HepG2 (cell line): ENCODE results near the gene CFI. TPM values are rescaled to one million over a fixed set of nuclear protein-coding genes. Genes with fewer than 3 reads are reported as not detected.

Experiments used
- ATAC-seq: fragments of 200-7000 bp; cut with Tn5 transposase; 3 replicates; pipeline ENCODE4 v1.9.1; 2020; ENCODE audit warnings: mild to moderate bottlenecking, moderate library complexity
- BruUV-seq: library from RNA; stranded (reverse); fragments of 400-500 nt; replicated peaks from 2 replicates; lab custom pipeline; 2021; lab: Mats Ljungman, UMichigan
- CTCF ChIA-PET: fragments of 300-600 bp; formaldehyde crosslinking; extraction: SDS; loops from one replicate; lab custom pipeline; 2021; ENCODE audit warnings: low total read pairs, inconsistent platforms, low intra/inter-chr PET ratio; lab: Yijun Ruan, JAX
- POLR2A ChIA-PET: fragments of 350-600 bp; sonication (Branson Sonifier 250); formaldehyde crosslinking; loops from one replicate; lab custom pipeline; 2020; ENCODE audit warnings: antibody characterized with exemption, inconsistent platforms; lab: Yijun Ruan, JAX
- DNase-seq: peaks from one replicate; pipeline ENCODE4 v3.0.0-alpha.2; 2015; ENCODE audit warnings: low spot score
- FAIRE-seq: peaks from 3 replicates; lab custom pipeline; 2011; peaks lifted over from hg19 to GRCh38; lab: Jason Lieb, UNC
- H2AFZ ChIP-seq: one replicate; pipeline ENCODE4 v1.6.1; 2011; ENCODE audit warnings: low read length, inconsistent platforms
- H3K27ac ChIP-seq: fragments of 300-600 bp; 3 replicates; pipeline ENCODE4 v1.8.0; 2011; ENCODE audit warnings: mixed run types, mild to moderate bottlenecking, mixed read lengths, low read length, inconsistent platforms; ENCODE audit not compliant: insufficient read depth; ENCODE audit errors: extremely low read length
- H3K27me3 ChIP-seq, 2 experiments: fragments of 200-600 bp in 1 of 2; 2 replicates in 1 of 2; 3 replicates in 1 of 2; pipeline versions ENCODE4 v1.6.0 to v1.8.0; 2011; ENCODE audit warnings: low read length in 2 of 2, mild to moderate bottlenecking in 2 of 2, moderate library complexity in 2 of 2, inconsistent platforms in 1 of 2; ENCODE audit not compliant: insufficient read depth in 2 of 2, control insufficient read depth in 1 of 2
- H3K36me3 ChIP-seq, 2 experiments: fragments of 200-600 bp in 1 of 2; replicated peaks in 1 of 2; 2 replicates in 1 of 2; 3 replicates in 1 of 2; pipeline versions ENCODE4 v1.5.1 to v1.8.0; 2011; ENCODE audit warnings: low read length in 2 of 2, inconsistent platforms in 1 of 2; ENCODE audit not compliant: insufficient read depth in 2 of 2, control insufficient read depth in 1 of 2
- H3K4me1 ChIP-seq: 2 replicates; pipeline ENCODE4 v1.5.1; 2012; ENCODE audit warnings: low read length, inconsistent platforms; ENCODE audit not compliant: insufficient read depth
- H3K4me2 ChIP-seq: 2 replicates; pipeline ENCODE4 v1.6.0; 2011; ENCODE audit warnings: low read depth, low read length, inconsistent platforms
- H3K4me3 ChIP-seq, 3 experiments: fragments of 200-600 bp in 1 of 3; sonication (generic), shearing (Covaris generic) in 1 of 3; replicated peaks in 1 of 3; 2 replicates each; pipeline ENCODE4 v1.5.1; 2011 to 2016; ENCODE audit warnings: low read length in 3 of 3, inconsistent platforms in 2 of 3, low read depth in 2 of 3, mild to moderate bottlenecking in 2 of 3, control low read depth in 1 of 3, mixed read lengths in 1 of 3; ENCODE audit not compliant: insufficient read depth in 1 of 3
- H3K79me2 ChIP-seq: one replicate; pipeline ENCODE4 v1.6.1; 2011; ENCODE audit warnings: low read length, inconsistent platforms; ENCODE audit not compliant: insufficient read depth
- H3K9ac ChIP-seq: 2 replicates; pipeline ENCODE4 v1.6.0; 2011; ENCODE audit warnings: mild to moderate bottlenecking, low read depth, low read length, inconsistent platforms; ENCODE audit not compliant: insufficient read depth
- H3K9me3 ChIP-seq: 2 replicates; pipeline ENCODE4 v1.5.1; 2012; ENCODE audit warnings: mild to moderate bottlenecking, low read length
- H4K20me1 ChIP-seq: 2 replicates; pipeline ENCODE4 v1.6.0; 2011; ENCODE audit warnings: inconsistent platforms, mild to moderate bottlenecking, low read length, moderate library complexity; ENCODE audit not compliant: insufficient read depth
- PHF20 ChIP-seq: sonication (generic); formaldehyde crosslinking; IDR thresholded peaks from 2 replicates; pipeline ENCODE4 v1.5.0; 2020; ENCODE audit warnings: mild to moderate bottlenecking, missing genetic modification reagents
- TBP ChIP-seq: sonication (generic); formaldehyde crosslinking; IDR thresholded peaks from 2 replicates; pipeline ENCODE4 v1.5.0; 2020; ENCODE audit warnings: missing genetic modification reagents
- TP53 ChIP-seq: sonication (generic); formaldehyde crosslinking; conservative IDR thresholded peaks from 2 replicates; pipeline ENCODE4 v1.4.0; 2020; ENCODE audit warnings: missing genetic modification reagents
- WIZ ChIP-seq: sonication (generic); formaldehyde crosslinking; IDR thresholded peaks from 2 replicates; pipeline ENCODE4 v1.5.1; 2020; ENCODE audit warnings: mild to moderate bottlenecking, missing genetic modification reagents
- ZBTB3 ChIP-seq: sonication (generic); formaldehyde crosslinking; IDR thresholded peaks from 2 replicates; pipeline ENCODE4 v1.4.0; 2020; ENCODE audit warnings: low read depth, mild to moderate bottlenecking, moderate library complexity, missing genetic modification reagents, borderline replicate concordance
- ZFX ChIP-seq: sonication (generic); formaldehyde crosslinking; IDR thresholded peaks from 2 replicates; pipeline ENCODE4 v1.4.0; 2020; ENCODE audit warnings: mild to moderate bottlenecking, low read depth, missing genetic modification reagents, moderate library complexity
- WGBS: methylation state at CpG from one replicate; pipeline ENCODE4 v1.1.6; 2017; ENCODE audit warnings: low lambda C conversion rate; 5-methylcytosine and 5-hydroxymethylcytosine counted together
- in situ Hi-C: cut with HindIII; loops from 2 replicates; pipeline ENCODE4 v1.10.0; 2017; ENCODE audit warnings: low pct_unique_long_range_greater_than_20kb; ENCODE audit not compliant: extremely low pct_ligation_motif_present
- intact Hi-C: fragments of 100-400 bp; cut with micrococcal nuclease; formaldehyde crosslinking; loops from one replicate; pipeline ENCODE4 v1.10.0; 2022; ENCODE audit not compliant: unreplicated experiment
- polyA plus RNA-seq, 8 experiments: library from polyadenylated mRNA; depleted of rRNA in 3 of 8; stranded (reverse) in 7 of 8; unstranded in 1 of 8; fragments of >200 nt; fragmentation: Illumina TruSeq in 4 of 8; extraction: Trizol in 4 of 8; gene quantifications; 2 replicates each; pipeline versions ENCODE4 v1.2.1 to v1.2.3, GENCODE V29; 2011 to 2016; ENCODE audit warnings: low read depth in 4 of 8, missing spikeins in 1 of 8, mixed read lengths in 1 of 8; ENCODE audit not compliant: insufficient read depth in 1 of 8
- total RNA-seq, 5 experiments: library from RNA; depleted of rRNA; stranded (reverse); fragments of >200 nt; fragmentation: Illumina TruSeq; extraction: Trizol; gene quantifications; 2 replicates each; pipeline ENCODE4 v1.2.3, GENCODE V29; 2016; ENCODE audit warnings: low read depth in 1 of 5
- TF ChIP-seq, protein P1 (sequence below): sonication (generic); formaldehyde crosslinking; IDR thresholded peaks from 2 replicates; pipeline ENCODE4 v1.8.0; 2022; ENCODE audit warnings: mild to moderate bottlenecking, missing genetic modification reagents; ENCODE audit not compliant: insufficient replicate concordance
- TF ChIP-seq, protein P2 (sequence below): sonication (generic); formaldehyde crosslinking; IDR thresholded peaks from 2 replicates; pipeline ENCODE4 v1.4.0; 2020; ENCODE audit warnings: mild to moderate bottlenecking, missing genetic modification reagents
- TF ChIP-seq, protein P3 (sequence below): sonication (generic); formaldehyde crosslinking; IDR thresholded peaks from 2 replicates; pipeline ENCODE4 v1.5.0; 2020; ENCODE audit warnings: mild to moderate bottlenecking, missing genetic modification reagents, borderline replicate concordance

Gene CFI
- total and polyA plus RNA-seq, 2 of the 13 experiments (the other 11 are each of a cell fraction or from before 2014, with no cell fraction given): 284 to 337 TPM

DNA sequence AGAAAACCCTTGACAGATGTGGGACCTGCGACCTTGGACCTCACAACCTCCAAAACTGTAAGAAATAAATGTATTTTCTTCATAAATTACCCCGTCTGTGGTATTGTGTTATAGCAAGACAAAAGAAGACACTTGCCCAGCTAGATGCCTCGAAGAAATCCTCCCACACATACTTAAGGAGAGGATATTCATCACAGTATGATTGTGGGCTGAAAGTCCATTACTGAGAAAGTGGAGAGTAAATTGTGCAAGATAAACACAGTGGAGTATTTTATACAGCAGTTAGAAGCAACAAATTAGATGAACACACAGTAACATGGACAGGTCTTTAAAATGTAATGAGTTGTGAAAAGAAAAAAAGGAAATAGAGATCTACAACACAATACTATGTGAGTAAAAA is 46.1 kb downstream of the CFI start:
- POLR2A ChIA-PET: no interaction called here
- no peak for ATAC-seq
- in situ Hi-C loops: no loop called here

More for the DNA sequence above, 46.1 kb downstream of the CFI start:
- intact Hi-C loops: no loop called here
- Histone ChIP-seq H3K9me3 (no peaks in the 10 kb centered on the region), H3K9ac (no peak overlapping the region), H3K36me3 (peaks cover 4 to 20% of the 10 kb centered on the region in 2 experiments), H3K4me3 (no peak overlapping the region), H3K27ac (no peak overlapping the region), H2AFZ (no peak overlapping the region), H3K4me2 (no peak overlapping the region), H3K4me1 (no peaks in the 10 kb centered on the region), H4K20me1 (no peaks in the 10 kb centered on the region), H3K79me2 (no peaks in the 10 kb centered on the region), H3K27me3 (no peaks in the 10 kb centered on the region; a peak in 1 of 5 replicates)
- FAIRE-seq (no peak), DNase-seq (no peak)
- WGBS: 90% methylated on average over 3 of the region's 3 CpGs
- CTCF ChIA-PET: no interaction called here
- BruUV-seq: TSS peak; percentile 16
- TF ChIP-seq, protein P1, sequence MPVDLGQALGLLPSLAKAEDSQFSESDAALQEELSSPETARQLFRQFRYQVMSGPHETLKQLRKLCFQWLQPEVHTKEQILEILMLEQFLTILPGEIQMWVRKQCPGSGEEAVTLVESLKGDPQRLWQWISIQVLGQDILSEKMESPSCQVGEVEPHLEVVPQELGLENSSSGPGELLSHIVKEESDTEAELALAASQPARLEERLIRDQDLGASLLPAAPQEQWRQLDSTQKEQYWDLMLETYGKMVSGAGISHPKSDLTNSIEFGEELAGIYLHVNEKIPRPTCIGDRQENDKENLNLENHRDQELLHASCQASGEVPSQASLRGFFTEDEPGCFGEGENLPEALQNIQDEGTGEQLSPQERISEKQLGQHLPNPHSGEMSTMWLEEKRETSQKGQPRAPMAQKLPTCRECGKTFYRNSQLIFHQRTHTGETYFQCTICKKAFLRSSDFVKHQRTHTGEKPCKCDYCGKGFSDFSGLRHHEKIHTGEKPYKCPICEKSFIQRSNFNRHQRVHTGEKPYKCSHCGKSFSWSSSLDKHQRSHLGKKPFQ (CRISPR knock-in tag): no peak
- no peak for TF ChIP-seq TP53
- no peak for TF ChIP-seq ZFX (CRISPR knock-in tag)
- no peak for TF ChIP-seq PHF20 (CRISPR knock-in tag)
- TF ChIP-seq, protein P2, sequence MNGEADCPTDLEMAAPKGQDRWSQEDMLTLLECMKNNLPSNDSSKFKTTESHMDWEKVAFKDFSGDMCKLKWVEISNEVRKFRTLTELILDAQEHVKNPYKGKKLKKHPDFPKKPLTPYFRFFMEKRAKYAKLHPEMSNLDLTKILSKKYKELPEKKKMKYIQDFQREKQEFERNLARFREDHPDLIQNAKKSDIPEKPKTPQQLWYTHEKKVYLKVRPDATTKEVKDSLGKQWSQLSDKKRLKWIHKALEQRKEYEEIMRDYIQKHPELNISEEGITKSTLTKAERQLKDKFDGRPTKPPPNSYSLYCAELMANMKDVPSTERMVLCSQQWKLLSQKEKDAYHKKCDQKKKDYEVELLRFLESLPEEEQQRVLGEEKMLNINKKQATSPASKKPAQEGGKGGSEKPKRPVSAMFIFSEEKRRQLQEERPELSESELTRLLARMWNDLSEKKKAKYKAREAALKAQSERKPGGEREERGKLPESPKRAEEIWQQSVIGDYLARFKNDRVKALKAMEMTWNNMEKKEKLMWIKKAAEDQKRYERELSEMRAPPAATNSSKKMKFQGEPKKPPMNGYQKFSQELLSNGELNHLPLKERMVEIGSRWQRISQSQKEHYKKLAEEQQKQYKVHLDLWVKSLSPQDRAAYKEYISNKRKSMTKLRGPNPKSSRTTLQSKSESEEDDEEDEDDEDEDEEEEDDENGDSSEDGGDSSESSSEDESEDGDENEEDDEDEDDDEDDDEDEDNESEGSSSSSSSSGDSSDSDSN: no peak
- TF ChIP-seq, protein P3, sequence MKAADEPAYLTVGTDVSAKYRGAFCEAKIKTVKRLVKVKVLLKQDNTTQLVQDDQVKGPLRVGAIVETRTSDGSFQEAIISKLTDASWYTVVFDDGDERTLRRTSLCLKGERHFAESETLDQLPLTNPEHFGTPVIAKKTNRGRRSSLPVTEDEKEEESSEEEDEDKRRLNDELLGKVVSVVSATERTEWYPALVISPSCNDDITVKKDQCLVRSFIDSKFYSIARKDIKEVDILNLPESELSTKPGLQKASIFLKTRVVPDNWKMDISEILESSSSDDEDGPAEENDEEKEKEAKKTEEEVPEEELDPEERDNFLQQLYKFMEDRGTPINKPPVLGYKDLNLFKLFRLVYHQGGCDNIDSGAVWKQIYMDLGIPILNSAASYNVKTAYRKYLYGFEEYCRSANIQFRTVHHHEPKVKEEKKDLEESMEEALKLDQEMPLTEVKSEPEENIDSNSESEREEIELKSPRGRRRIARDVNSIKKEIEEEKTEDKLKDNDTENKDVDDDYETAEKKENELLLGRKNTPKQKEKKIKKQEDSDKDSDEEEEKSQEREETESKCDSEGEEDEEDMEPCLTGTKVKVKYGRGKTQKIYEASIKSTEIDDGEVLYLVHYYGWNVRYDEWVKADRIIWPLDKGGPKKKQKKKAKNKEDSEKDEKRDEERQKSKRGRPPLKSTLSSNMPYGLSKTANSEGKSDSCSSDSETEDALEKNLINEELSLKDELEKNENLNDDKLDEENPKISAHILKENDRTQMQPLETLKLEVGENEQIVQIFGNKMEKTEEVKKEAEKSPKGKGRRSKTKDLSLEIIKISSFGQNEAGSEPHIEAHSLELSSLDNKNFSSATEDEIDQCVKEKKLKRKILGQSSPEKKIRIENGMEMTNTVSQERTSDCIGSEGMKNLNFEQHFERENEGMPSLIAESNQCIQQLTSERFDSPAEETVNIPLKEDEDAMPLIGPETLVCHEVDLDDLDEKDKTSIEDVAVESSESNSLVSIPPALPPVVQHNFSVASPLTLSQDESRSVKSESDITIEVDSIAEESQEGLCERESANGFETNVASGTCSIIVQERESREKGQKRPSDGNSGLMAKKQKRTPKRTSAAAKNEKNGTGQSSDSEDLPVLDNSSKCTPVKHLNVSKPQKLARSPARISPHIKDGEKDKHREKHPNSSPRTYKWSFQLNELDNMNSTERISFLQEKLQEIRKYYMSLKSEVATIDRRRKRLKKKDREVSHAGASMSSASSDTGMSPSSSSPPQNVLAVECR (CRISPR knock-in tag): no peak
- TF ChIP-seq WIZ: no peak
- no peak for TF ChIP-seq ZBTB3 (CRISPR knock-in tag)
- no peak for TF ChIP-seq TBP (CRISPR knock-in tag)
